PC-9 (cell line): ENCODE measurements around the gene OGA. TPM values are rescaled to one million over a fixed set of nuclear protein-coding genes. Genes with fewer than 3 reads are reported as not detected.

ENCODE experiments used
- BruUV-seq: library from RNA; stranded (reverse); fragments of 400-500 nt; replicated peaks from 2 replicates; lab custom pipeline; 2021; lab: Mats Ljungman, UMichigan
- CTCF ChIA-PET: fragments of 300-600 bp; sonication (Branson Sonifier 250); formaldehyde crosslinking; loops from one replicate; lab custom pipeline; 2022; ENCODE audit warnings: antibody characterized with exemption; lab: Charles Lee
- POLR2A ChIA-PET: fragments of 300-600 bp; sonication (Branson Sonifier 250); formaldehyde crosslinking; loops from one replicate; lab custom pipeline; 2022; ENCODE audit warnings: antibody characterized with exemption; ENCODE audit not compliant: unreplicated experiment; lab: Charles Lee
- DNase-seq, 2 experiments: peaks; one replicate each; pipeline versions ENCODE4 v3.0.0 to v3.0.0-alpha.2; 2015 to 2022; ENCODE audit warnings: mixed read lengths in 1 of 2
- H2AFZ ChIP-seq: fragments of 200-600 bp; sonication (generic); 2 replicates; pipeline ENCODE4 v1.8.1; 2017; ENCODE audit warnings: antibody characterized with exemption
- H3F3A ChIP-seq: fragments of 200-600 bp; sonication (generic); 2 replicates; pipeline ENCODE4 v1.8.1; 2017; ENCODE audit warnings: antibody characterized with exemption, mild to moderate bottlenecking, low read depth; ENCODE audit not compliant: insufficient read depth
- H3K27ac ChIP-seq: fragments of 200-600 bp; sonication (generic); 2 replicates; pipeline ENCODE4 v1.6.1; 2016; ENCODE audit warnings: mixed run types
- H3K27me3 ChIP-seq: fragments of 200-600 bp; sonication (generic); 2 replicates; pipeline ENCODE4 v1.6.1; 2016; ENCODE audit warnings: low read depth, mixed run types; ENCODE audit not compliant: insufficient read depth
- H3K36me3 ChIP-seq: fragments of 200-600 bp; sonication (generic); 2 replicates; pipeline ENCODE4 v1.6.1; 2016; ENCODE audit warnings: low read depth, mixed run types
- H3K4me1 ChIP-seq: fragments of 200-600 bp; sonication (generic); replicated peaks from 2 replicates; pipeline ENCODE4 v1.6.1; 2016; ENCODE audit warnings: mixed run types; ENCODE audit not compliant: insufficient read depth
- H3K4me2 ChIP-seq: fragments of 200-600 bp; sonication (generic); 2 replicates; pipeline ENCODE4 v1.6.1; 2017; ENCODE audit warnings: mixed run types
- H3K4me3 ChIP-seq: fragments of 200-600 bp; sonication (generic); 2 replicates; pipeline ENCODE4 v1.6.1; 2016; ENCODE audit warnings: mixed run types
- H3K79me2 ChIP-seq: fragments of 200-600 bp; sonication (generic); 2 replicates; pipeline ENCODE4 v1.6.1; 2017; ENCODE audit warnings: low read depth, mixed run types
- H3K9me2 ChIP-seq: fragments of 200-600 bp; sonication (generic); 2 replicates; pipeline ENCODE4 v1.8.1; 2017; ENCODE audit warnings: mild to moderate bottlenecking; ENCODE audit not compliant: insufficient read depth
- H3K9me3 ChIP-seq: fragments of 200-600 bp; sonication (generic); 2 replicates; pipeline ENCODE4 v1.8.1; 2016; ENCODE audit warnings: low read depth; ENCODE audit not compliant: insufficient read depth
- H4K20me1 ChIP-seq: fragments of 200-600 bp; sonication (generic); 2 replicates; pipeline ENCODE4 v1.8.1; 2017; ENCODE audit not compliant: insufficient read depth
- EZH2 ChIP-seq: fragments of 200-600 bp; sonication (generic); IDR thresholded peaks from 2 replicates; pipeline ENCODE4 v1.8.0; 2017; ENCODE audit warnings: antibody characterized with exemption, low read depth
- intact Hi-C: fragments of 100-400 bp; cut with micrococcal nuclease; formaldehyde crosslinking; loops from one replicate; pipeline ENCODE4 v1.10.0; 2022; ENCODE audit not compliant: unreplicated experiment
- total RNA-seq: library from RNA; stranded (reverse); gene quantifications from 2 replicates; pipeline ENCODE4 v1.2.3, GENCODE V29; 2021
- TF ChIP-seq, protein P1 (sequence below): fragments of 200-600 bp; sonication (generic); conservative IDR thresholded peaks from 2 replicates; pipeline ENCODE4 v1.6.1; 2017; ENCODE audit warnings: mixed run types, antibody characterized with exemption, mild to moderate bottlenecking, moderate library complexity

Gene OGA
- total RNA-seq, 1 experiment from 2014 or later: 82.0 TPM

DNA sequence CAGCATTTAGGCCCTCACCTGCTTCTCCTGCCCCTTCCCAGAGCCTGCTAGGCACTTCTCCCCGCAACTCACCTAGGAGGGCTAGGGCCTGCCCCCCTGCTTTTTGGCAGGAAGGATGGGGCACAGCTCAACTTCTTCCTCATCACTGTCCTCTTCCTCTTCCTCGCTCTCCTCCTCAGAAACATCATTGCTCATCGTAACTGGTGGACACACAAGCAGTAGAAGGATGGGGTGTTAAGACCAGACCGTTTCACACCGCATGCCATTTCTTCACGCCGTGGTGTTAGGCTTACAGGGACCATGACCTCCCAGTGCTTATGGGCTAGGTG lies 36.6 kb downstream of the OGA start:
- BruUV-seq: no TSS peak
- DNase-seq: no peak
- POLR2A ChIA-PET: no interaction called here
- no peaks in the 10 kb centered on the region for H3K27me3 ChIP-seq
- TF ChIP-seq, protein P1, sequence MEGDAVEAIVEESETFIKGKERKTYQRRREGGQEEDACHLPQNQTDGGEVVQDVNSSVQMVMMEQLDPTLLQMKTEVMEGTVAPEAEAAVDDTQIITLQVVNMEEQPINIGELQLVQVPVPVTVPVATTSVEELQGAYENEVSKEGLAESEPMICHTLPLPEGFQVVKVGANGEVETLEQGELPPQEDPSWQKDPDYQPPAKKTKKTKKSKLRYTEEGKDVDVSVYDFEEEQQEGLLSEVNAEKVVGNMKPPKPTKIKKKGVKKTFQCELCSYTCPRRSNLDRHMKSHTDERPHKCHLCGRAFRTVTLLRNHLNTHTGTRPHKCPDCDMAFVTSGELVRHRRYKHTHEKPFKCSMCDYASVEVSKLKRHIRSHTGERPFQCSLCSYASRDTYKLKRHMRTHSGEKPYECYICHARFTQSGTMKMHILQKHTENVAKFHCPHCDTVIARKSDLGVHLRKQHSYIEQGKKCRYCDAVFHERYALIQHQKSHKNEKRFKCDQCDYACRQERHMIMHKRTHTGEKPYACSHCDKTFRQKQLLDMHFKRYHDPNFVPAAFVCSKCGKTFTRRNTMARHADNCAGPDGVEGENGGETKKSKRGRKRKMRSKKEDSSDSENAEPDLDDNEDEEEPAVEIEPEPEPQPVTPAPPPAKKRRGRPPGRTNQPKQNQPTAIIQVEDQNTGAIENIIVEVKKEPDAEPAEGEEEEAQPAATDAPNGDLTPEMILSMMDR: no peak
- TF ChIP-seq EZH2: no peak
- no peak overlapping the region; the same call in 1 of the 2 replicates for H3K4me3 ChIP-seq
- H3K4me1 ChIP-seq: peaks cover 11% of the 10 kb centered on the region; the same call in 1 of the 2 replicates
- no peak overlapping the region for H3K27ac ChIP-seq
- no peaks in the 10 kb centered on the region for H3K9me3 ChIP-seq
- no peaks in the 10 kb centered on the region for H3K9me2 ChIP-seq
- CTCF ChIA-PET: interaction anchor here (0.5 to 1.5 kb wide), 7 partner anchors 177 to 567 kb away, joined by 3 to 19 read pairs (median 5); no protein-coding TSS in a partner anchor
- H4K20me1 ChIP-seq: peaks cover 3% of the 10 kb centered on the region; the same call in 1 of the 2 replicates
- no peaks in the 10 kb centered on the region for H3K36me3 ChIP-seq
- peak overlapping the region; percentile 79 for H3K4me2 ChIP-seq
- intact Hi-C loops: loop anchor here (1.0 to 10.0 kb wide), 3 partner anchors 179 to 567 kb away; no protein-coding TSS in a partner anchor
- H2AFZ ChIP-seq: no peak overlapping the region
- peaks cover 15% of the 10 kb centered on the region for H3F3A ChIP-seq
- H3K79me2 ChIP-seq: peaks cover 10% of the 10 kb centered on the region; the same call in 1 of the 2 replicates

DNA sequence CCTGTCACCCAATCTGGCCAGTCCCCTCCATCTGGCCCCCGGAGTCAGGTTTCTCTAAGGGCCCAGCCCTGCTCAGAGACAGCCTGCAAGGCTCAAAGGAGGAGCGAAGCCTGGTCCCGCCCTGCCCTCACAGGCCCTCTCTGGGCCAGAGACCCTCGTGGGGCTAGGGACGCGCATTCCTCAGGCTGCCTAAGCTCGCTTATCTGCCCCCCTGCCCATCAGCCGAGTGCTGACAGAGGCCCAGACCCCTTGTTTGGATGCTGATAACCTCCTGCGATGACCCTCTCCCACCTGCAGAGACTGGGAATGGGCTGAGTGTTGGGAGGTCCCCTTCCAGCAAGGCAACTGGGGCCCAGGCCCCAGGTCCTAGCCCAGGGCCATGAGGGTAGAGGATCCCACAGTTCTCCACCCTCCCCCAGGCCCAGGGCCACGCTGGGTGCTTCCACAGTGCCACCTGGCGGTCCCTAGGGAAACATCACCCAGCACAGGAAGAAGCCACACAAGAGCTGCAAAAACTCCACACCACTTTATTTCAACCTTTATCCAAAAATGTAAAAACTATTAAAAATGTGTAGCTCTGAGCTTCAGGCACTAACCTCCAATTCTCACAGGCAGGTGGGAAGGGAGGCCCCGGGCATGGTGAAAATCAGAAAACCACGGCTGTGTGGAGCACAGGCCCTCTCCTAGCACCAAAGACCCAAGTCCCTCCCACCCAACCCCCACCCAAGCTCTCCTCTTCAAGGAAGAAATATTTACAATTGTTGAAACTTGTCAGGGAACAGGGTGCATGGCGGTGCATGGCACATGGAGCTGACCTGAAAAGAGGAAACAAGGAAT lies 37.2 kb downstream of the OGA start:
- Histone ChIP-seq H4K20me1 (peaks cover 3% of the 10 kb centered on the region; the same call in 1 of the 2 replicates), H3F3A (peaks cover 15% of the 10 kb centered on the region), H3K79me2 (peaks cover 10% of the 10 kb centered on the region; the same call in 1 of the 2 replicates), H3K27me3 (no peaks in the 10 kb centered on the region), H3K9me3 (no peaks in the 10 kb centered on the region), H3K4me1 (peaks cover 11% of the 10 kb centered on the region; the same call in 1 of the 2 replicates), H3K4me3 (no peak overlapping the region), H2AFZ (no peak overlapping the region), H3K9me2 (no peaks in the 10 kb centered on the region), H3K27ac (no peak overlapping the region), H3K4me2 (no peak overlapping the region), H3K36me3 (no peaks in the 10 kb centered on the region)
- ChIA-PET POLR2A (interaction anchor here (0.6 kb wide), 2 partner anchors 66 to 181 kb away, joined by 3 to 4 read pairs; no protein-coding TSS in a partner anchor), CTCF (interaction anchor here (0.5 to 1.5 kb wide), 6 partner anchors 177 to 567 kb away, joined by 3 to 19 read pairs (median 6); no protein-coding TSS in a partner anchor)
- DNase-seq: peak in 1 of 2 experiments; percentile 62
- no TSS peak for BruUV-seq
- TF ChIP-seq EZH2: no peak
- TF ChIP-seq, protein P1: peak; percentile 89
- intact Hi-C loops: loop anchor here (1.0 to 10.0 kb wide), 3 partner anchors 179 to 566 kb away; no protein-coding TSS in a partner anchor

DNA sequence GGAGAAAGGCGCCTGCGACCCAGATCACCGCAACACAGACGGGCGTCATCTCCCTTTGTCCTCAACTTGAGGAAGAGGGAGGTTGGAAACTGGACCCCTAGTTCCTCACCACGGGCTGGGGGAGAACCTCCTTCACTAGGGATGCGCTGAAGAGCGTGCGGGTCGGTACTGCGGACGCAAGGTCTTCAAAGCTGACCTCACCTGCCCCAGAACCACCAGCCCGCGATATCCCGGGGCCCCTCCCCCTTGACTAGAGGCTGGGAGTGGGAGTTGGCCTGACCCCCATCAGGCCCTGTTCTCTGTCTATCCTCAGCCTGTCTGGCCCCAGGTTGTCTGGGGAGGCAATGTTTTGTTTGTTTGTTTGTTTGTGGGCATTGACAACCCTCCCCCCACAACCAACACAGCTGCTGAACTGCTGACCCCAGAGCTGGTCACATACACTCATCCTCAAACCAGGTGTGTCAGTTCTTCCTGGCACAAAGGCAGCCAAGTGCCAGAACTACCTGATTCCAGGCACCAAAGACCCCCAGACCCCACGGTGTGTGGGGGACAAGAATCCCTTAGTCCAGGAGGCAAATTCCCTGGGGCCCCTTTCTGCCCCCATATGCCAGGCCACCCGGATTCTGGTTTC lies 37.9 kb downstream of the OGA start:
- Histone ChIP-seq H2AFZ (no peak overlapping the region), H3K27me3 (no peaks in the 10 kb centered on the region), H3K9me2 (no peaks in the 10 kb centered on the region), H3K79me2 (peaks cover 10% of the 10 kb centered on the region; the same call in 1 of the 2 replicates), H3K4me2 (no peak overlapping the region), H3K9me3 (no peaks in the 10 kb centered on the region), H3K36me3 (no peaks in the 10 kb centered on the region), H4K20me1 (peaks cover 3% of the 10 kb centered on the region; the same call in 1 of the 2 replicates), H3K27ac (no peak overlapping the region), H3K4me1 (peaks cover 11% of the 10 kb centered on the region; the same call in 1 of the 2 replicates), H3K4me3 (no peak overlapping the region), H3F3A (peaks cover 15% of the 10 kb centered on the region)
- POLR2A ChIA-PET: interaction anchor here (0.6 kb wide), 2 partner anchors 65 to 328 kb away, joined by 3 to 4 read pairs; no protein-coding TSS in a partner anchor
- DNase-seq: no peak
- no TSS peak for BruUV-seq
- intact Hi-C loops: loop anchor here (2.0 to 10.0 kb wide), 2 partner anchors 326 to 566 kb away; no protein-coding TSS in a partner anchor
- CTCF ChIA-PET: interaction anchor here (1.5 kb wide), 1 partner anchor 178 kb away, joined by 19 read pairs; no protein-coding TSS in a partner anchor
- no peak for TF ChIP-seq EZH2
- TF ChIP-seq, protein P1: no peak
